ENCODE data around the gene TGFB1I1. TPM values are rescaled to one million over a fixed set of nuclear protein-coding genes. Genes with fewer than 3 reads are reported as not detected.

The TGFB1I1 gene
- total and polyA plus RNA-seq, 7 experiments from 2014 or later, result 0.29 to 1.5 (median 0.49) TPM

GRCh38 chr16:31461201-31461920 lies 10.6 kb upstream of the TGFB1I1 start:
- H3K9me3 Mint-ChIP-seq, result peaks cover 0 to 2% (median 0%) of the 10 kb centered on the region in 11 donors
- Histone ChIP-seq H3K4me1 (ENCODE audit: control insufficient read depth in 2 of 2, insufficient read depth in 2 of 2, low read length in 2 of 2) (peaks cover 27 to 28% of the 10 kb centered on the region in 2 donors), H3K9me3 (ENCODE audit: control insufficient read depth in 2 of 3, low read length in 3 of 3) (no peaks in the 10 kb centered on the region), H3K36me3 (ENCODE audit: control insufficient read depth in 2 of 3, insufficient read depth in 3 of 3, low read length in 3 of 3) (peaks cover 0 to 27% (median 3%) of the 10 kb centered on the region in 3 experiments), H3K4me3 (ENCODE audit: low read length) (no peak overlapping the region), H3K27me3 (ENCODE audit: control insufficient read depth in 2 of 2, insufficient read depth in 2 of 2, low read length in 2 of 2) (no peaks in the 10 kb centered on the region), H3K27ac (ENCODE audit: low read depth, low read length) (no peak overlapping the region)
- H3K4me3 Mint-ChIP-seq, result peak overlapping the region in 4 of 10 donors; percentile 39 to 96 (median 51)
- H3K27me3 Mint-ChIP-seq, result no peaks in the 10 kb centered on the region
- peak overlapping the region in 8 of 9 donors; percentile 10 to 99 (median 77) for H3K27ac Mint-ChIP-seq
- peaks cover 17 to 37% (median 31%) of the 10 kb centered on the region in 7 donors for H3K4me1 Mint-ChIP-seq
- H3K36me3 Mint-ChIP-seq, result peaks cover 4 to 24% (median 12%) of the 10 kb centered on the region in 5 donors
- CTCF ChIA-PET, result interaction anchor here (0.6 to 1.6 kb wide), 6 partner anchors 9 to 849 kb away, joined by 3 to 17 read pairs (median 4); no protein-coding TSS in a partner anchor
- POLR2A ChIA-PET, result interaction anchor here (0.9 to 5.2 kb wide), 12 partner anchors 9 to 559 kb away, joined by 3 to 69 read pairs (median 6); partner anchors contain the start of genes RUSF1, STX4, ZNF646 and ZNF668
- DNase-seq (no peak), ATAC-seq (no peak)
- intact Hi-C loops (cut with micrococcal nuclease), result no loop called here

- POLR2A ChIA-PET, result no interaction called here
- intact Hi-C loops (cut with micrococcal nuclease), result no loop called here
- Mint-ChIP-seq H3K27ac (peak overlapping the region in 1 of 9 donors; percentile 23), H3K27me3 (no peaks in the 10 kb centered on the region), H3K9me3 (peaks cover 0 to 2% (median 0%) of the 10 kb centered on the region in 11 donors), H3K4me3 (no peak overlapping the region), H3K36me3 (peaks cover 4 to 29% (median 12%) of the 10 kb centered on the region in 5 donors), H3K4me1 (peaks cover 24 to 34% (median 28%) of the 10 kb centered on the region in 7 donors)
- ATAC-seq (no peak), DNase-seq (no peak)
- no peak overlapping the region for H3K27ac ChIP-seq (ENCODE audit: low read depth, low read length)
- peaks cover 0 to 35% (median 3%) of the 10 kb centered on the region in 3 experiments for H3K36me3 ChIP-seq (ENCODE audit: control insufficient read depth in 2 of 3, insufficient read depth in 3 of 3, low read length in 3 of 3)
- peaks cover 25 to 26% of the 10 kb centered on the region in 2 donors for H3K4me1 ChIP-seq (ENCODE audit: control insufficient read depth in 2 of 2, insufficient read depth in 2 of 2, low read length in 2 of 2)
- CTCF ChIA-PET, result interaction anchor here (0.6 kb wide), 1 partner anchor 365 kb away, joined by 6 read pairs; no protein-coding TSS in a partner anchor
- H3K27me3 ChIP-seq (ENCODE audit: control insufficient read depth in 2 of 2, insufficient read depth in 2 of 2, low read length in 2 of 2), result no peaks in the 10 kb centered on the region
- no peaks in the 10 kb centered on the region for H3K9me3 ChIP-seq (ENCODE audit: control insufficient read depth in 2 of 3, low read length in 3 of 3)
- H3K4me3 ChIP-seq (ENCODE audit: low read length), result no peak overlapping the region
Measured at GRCh38 chr16:31461921-31462804, 9.8 kb upstream of the TGFB1I1 start.

- H3K36me3 ChIP-seq (ENCODE audit: control insufficient read depth in 2 of 3, insufficient read depth in 3 of 3, low read length in 3 of 3), result peaks cover 0 to 35% (median 3%) of the 10 kb centered on the region in 3 experiments
- peaks cover 4 to 30% (median 10%) of the 10 kb centered on the region in 5 donors for H3K36me3 Mint-ChIP-seq
- no peaks in the 10 kb centered on the region for H3K27me3 ChIP-seq (ENCODE audit: control insufficient read depth in 2 of 2, insufficient read depth in 2 of 2, low read length in 2 of 2)
- peaks cover 20 to 41% (median 24%) of the 10 kb centered on the region in 7 donors for H3K4me1 Mint-ChIP-seq
- no peak for ATAC-seq
- no peak overlapping the region for H3K27ac ChIP-seq (ENCODE audit: low read depth, low read length)
- no peak overlapping the region for H3K27ac Mint-ChIP-seq
- DNase-seq, result no peak
- H3K4me1 ChIP-seq (ENCODE audit: control insufficient read depth in 2 of 2, insufficient read depth in 2 of 2, low read length in 2 of 2), result peaks cover 17 to 18% of the 10 kb centered on the region in 2 donors
- ChIA-PET POLR2A (no interaction called here), CTCF (no interaction called here)
- intact Hi-C loops (cut with micrococcal nuclease), result no loop called here
- no peaks in the 10 kb centered on the region for H3K9me3 Mint-ChIP-seq
- no peak overlapping the region for H3K4me3 Mint-ChIP-seq
- H3K27me3 Mint-ChIP-seq, result no peaks in the 10 kb centered on the region
- no peaks in the 10 kb centered on the region for H3K9me3 ChIP-seq (ENCODE audit: control insufficient read depth in 2 of 3, low read length in 3 of 3)
- H3K4me3 ChIP-seq (ENCODE audit: low read length), result no peak overlapping the region
Measured at GRCh38 chr16:31464348-31464769, 7.6 kb upstream of the TGFB1I1 start.

GRCh38 chr16:31464781-31465260 lies 7.1 kb upstream of the TGFB1I1 start:
- Histone ChIP-seq H3K4me1 (ENCODE audit: control insufficient read depth in 2 of 2, insufficient read depth in 2 of 2, low read length in 2 of 2) (peaks cover 17 to 18% of the 10 kb centered on the region in 2 donors), H3K36me3 (ENCODE audit: control insufficient read depth in 2 of 3, insufficient read depth in 3 of 3, low read length in 3 of 3) (peaks cover 0 to 35% (median 3%) of the 10 kb centered on the region in 3 experiments), H3K27me3 (ENCODE audit: control insufficient read depth in 2 of 2, insufficient read depth in 2 of 2, low read length in 2 of 2) (no peaks in the 10 kb centered on the region), H3K9me3 (ENCODE audit: control insufficient read depth in 2 of 3, low read length in 3 of 3) (no peaks in the 10 kb centered on the region), H3K4me3 (ENCODE audit: low read length) (no peak overlapping the region), H3K27ac (ENCODE audit: low read depth, low read length) (no peak overlapping the region)
- intact Hi-C loops (cut with micrococcal nuclease), result no loop called here
- ATAC-seq (no peak), DNase-seq (no peak)
- H3K9me3 Mint-ChIP-seq, result no peaks in the 10 kb centered on the region
- peaks cover 18 to 40% (median 23%) of the 10 kb centered on the region in 7 donors for H3K4me1 Mint-ChIP-seq
- H3K36me3 Mint-ChIP-seq, result peaks cover 4 to 30% (median 10%) of the 10 kb centered on the region in 5 donors
- H3K4me3 Mint-ChIP-seq, result no peak overlapping the region
- no peak overlapping the region for H3K27ac Mint-ChIP-seq
- CTCF ChIA-PET, result no interaction called here
- no peaks in the 10 kb centered on the region for H3K27me3 Mint-ChIP-seq
- POLR2A ChIA-PET, result no interaction called here

- Mint-ChIP-seq H3K4me3 (peak overlapping the region in 1 of 10 donors; percentile 66), H3K9me3 (peaks cover 0 to 1% (median 0%) of the 10 kb centered on the region in 11 donors), H3K27me3 (peaks cover 0 to 6% (median 0%) of the 10 kb centered on the region in 5 donors), H3K27ac (no peak overlapping the region), H3K4me1 (peaks cover 9 to 29% (median 14%) of the 10 kb centered on the region in 7 donors), H3K36me3 (peaks cover 4 to 30% (median 10%) of the 10 kb centered on the region in 5 donors)
- Histone ChIP-seq H3K4me1 (ENCODE audit: control insufficient read depth in 2 of 2, insufficient read depth in 2 of 2, low read length in 2 of 2) (peaks cover 8 to 11% of the 10 kb centered on the region in 2 donors), H3K9me3 (ENCODE audit: control insufficient read depth in 2 of 3, low read length in 3 of 3) (no peaks in the 10 kb centered on the region), H3K4me3 (ENCODE audit: low read length) (no peak overlapping the region), H3K27ac (ENCODE audit: low read depth, low read length) (no peak overlapping the region), H3K36me3 (ENCODE audit: control insufficient read depth in 2 of 3, insufficient read depth in 3 of 3, low read length in 3 of 3) (peaks cover 0 to 35% (median 3%) of the 10 kb centered on the region in 3 experiments), H3K27me3 (ENCODE audit: control insufficient read depth in 2 of 2, insufficient read depth in 2 of 2, low read length in 2 of 2) (no peaks in the 10 kb centered on the region)
- ATAC-seq, result no peak
- ChIA-PET POLR2A (interaction anchor here (0.6 kb wide), 1 partner anchor 15 kb away, joined by 4 read pairs; no protein-coding TSS in a partner anchor), CTCF (interaction anchor here (0.6 kb wide), 1 partner anchor 621 kb away, joined by 3 read pairs; no protein-coding TSS in a partner anchor)
- intact Hi-C loops (cut with micrococcal nuclease), result no loop called here
- no peak for DNase-seq
Measured at GRCh38 chr16:31465788-31466370, 6.1 kb upstream of the TGFB1I1 start.
